Left ventricle myocardium inferior (tissue), 1 donor: ENCODE measurements around the gene GAMT. TPM values are rescaled to one million over a fixed set of nuclear protein-coding genes. Genes with fewer than 3 reads are reported as not detected.

Experiments
- DNase-seq: peaks from one replicate; pipeline ENCODE4 v3.0.0-alpha.2; 2020
- H3K27ac ChIP-seq: fragments of 200-600 bp; replicated peaks from 2 replicates; pipeline ENCODE4 v1.8.0; 2021
- H3K27me3 ChIP-seq: fragments of 200-600 bp; 2 replicates; pipeline ENCODE4 v1.8.0; 2021; ENCODE audit warnings: low read depth
- H3K36me3 ChIP-seq: fragments of 200-600 bp; 2 replicates; pipeline ENCODE4 v1.8.0; 2021
- H3K4me1 ChIP-seq: fragments of 200-600 bp; 2 replicates; pipeline ENCODE4 v1.8.0; 2021
- H3K4me3 ChIP-seq: fragments of 200-600 bp; 2 replicates; pipeline ENCODE4 v1.8.0; 2021; ENCODE audit warnings: mild to moderate bottlenecking, moderate library complexity
- H3K9me3 ChIP-seq: fragments of 200-600 bp; replicated peaks from 2 replicates; pipeline ENCODE4 v1.8.0; 2021
- CTCF ChIP-seq: fragments of 200-600 bp; IDR thresholded peaks from 2 replicates; pipeline ENCODE4 v1.8.0; 2021; ENCODE audit warnings: antibody characterized with exemption, mild to moderate bottlenecking, borderline replicate concordance
- intact Hi-C: fragments of 100-400 bp; cut with micrococcal nuclease; formaldehyde crosslinking; loops from one replicate; pipeline ENCODE4 v1.11.0; 2022
- long read RNA-seq: library from polyadenylated mRNA; unstranded; transcript quantifications from one replicate; pipeline ENCODE4 v2.0.0, GENCODE V29; 2021
- total RNA-seq: library from RNA; stranded (reverse); fragmentation: NEBNext Ultra II Directional; extraction: Animal tissue kit (Norgen Biotek cat#: 25700); gene quantifications from one replicate; pipeline ENCODE4 v1.2.1, GENCODE V29; 2021
- donor health status: DM: no; HTN: yes; CAD: no; lungs with severe emphysema.

The GAMT gene
- total RNA-seq: 77.0 TPM
- long read RNA-seq, transcript GAMT-201 (6 exons, 1,121 nt): major isoform, 89 of 119 reads
- long read RNA-seq, transcript GAMT-202 (5 exons, 1,769 nt): minor isoform, 14 of 119 reads
- long read RNA-seq, partial matches to known transcripts: 13 of 119 reads
- long read RNA-seq, other reads (novel, unspliced or antisense): 3 of 119 reads

- Histone ChIP-seq H3K9me3 (no peaks in the 10 kb centered on the region), H3K27me3 (peaks cover 8% of the 10 kb centered on the region), H3K4me3 (peak within 1 kb of the TSS; percentile 80), H3K27ac (peak within 1 kb of the TSS; percentile 83), H3K36me3 (no peaks in the 10 kb centered on the region), H3K4me1 (peaks cover 47% of the 10 kb centered on the region)
- peak; percentile 55 for DNase-seq
- peak; percentile 79 for TF ChIP-seq CTCF
- intact Hi-C loops: no loop called here
Observed at GRCh38 chr19:1401138-1401888, at the start of gene GAMT. GAMT (minus strand) TSS chr19:1401542; CDS start chr19:1401476, 66 bp downstream.

GRCh38 chr19:1449467-1450442 is 48.4 kb upstream of the GAMT start, which contains the start of gene APC2:
APC2 (plus strand) TSS chr19:1450121; CDS start chr19:1453002, 2,881 bp downstream.
- H3K27ac ChIP-seq: no peak within 1 kb of the TSS
- H3K4me3 ChIP-seq: no peak within 1 kb of the TSS
- TF ChIP-seq CTCF: no peak
- intact Hi-C loops: no loop called here
- DNase-seq: no peak
- no peaks in the 10 kb centered on the region for H3K36me3 ChIP-seq
- H3K4me1 ChIP-seq: peaks cover 49% of the 10 kb centered on the region
- no peaks in the 10 kb centered on the region for H3K9me3 ChIP-seq
- peaks cover 96% of the 10 kb centered on the region for H3K27me3 ChIP-seq

- no peak for TF ChIP-seq CTCF
- H3K9me3 ChIP-seq: no peaks in the 10 kb centered on the region
- peaks cover 39% of the 10 kb centered on the region for H3K4me1 ChIP-seq
- H3K4me3 ChIP-seq: no peak overlapping the region
- H3K36me3 ChIP-seq: peaks cover under 1% of the 10 kb centered on the region
- intact Hi-C loops: no loop called here
- DNase-seq: no peak
- no peak overlapping the region for H3K27ac ChIP-seq
- peaks cover 78% of the 10 kb centered on the region for H3K27me3 ChIP-seq
Observed at GRCh38 chr19:1447944-1448343, 46.6 kb upstream of the GAMT start.

GRCh38 chr19:1447504-1447903 is 46.2 kb upstream of the GAMT start:
- DNase-seq: no peak
- no peaks in the 10 kb centered on the region for H3K9me3 ChIP-seq
- no peak for TF ChIP-seq CTCF
- H3K4me1 ChIP-seq: peaks cover 34% of the 10 kb centered on the region
- H3K4me3 ChIP-seq: no peak overlapping the region
- H3K27me3 ChIP-seq: peaks cover 74% of the 10 kb centered on the region
- peaks cover 5% of the 10 kb centered on the region for H3K36me3 ChIP-seq
- intact Hi-C loops: no loop called here
- H3K27ac ChIP-seq: no peak overlapping the region

GRCh38 chr19:1446713-1447481 is 45.6 kb upstream of the GAMT start:
- H3K4me1 ChIP-seq: peaks cover 32% of the 10 kb centered on the region
- H3K27me3 ChIP-seq: peaks cover 68% of the 10 kb centered on the region
- H3K9me3 ChIP-seq: no peaks in the 10 kb centered on the region
- no peak for DNase-seq
- peaks cover 11% of the 10 kb centered on the region for H3K36me3 ChIP-seq
- no peak overlapping the region for H3K27ac ChIP-seq
- H3K4me3 ChIP-seq: peak overlapping the region; percentile 63
- intact Hi-C loops: no loop called here
- TF ChIP-seq CTCF: no peak
